Panc1 (cell line): ENCODE data around the gene MAP3K6. TPM values are rescaled to one million over a fixed set of nuclear protein-coding genes. Genes with fewer than 3 reads are reported as not detected.

Experiments used
- ATAC-seq: fragments of 200-7000 bp; cut with Tn5 transposase; 2 replicates; pipeline ENCODE4 v1.9.1; 2020; ENCODE audit warnings: mild to moderate bottlenecking, moderate library complexity
- BruUV-seq: library from RNA; stranded (reverse); fragments of 400-500 nt; replicated peaks from 2 replicates; lab custom pipeline; 2021; lab: Mats Ljungman, UMichigan
- CTCF ChIA-PET: fragments of 300-600 bp; sonication (Branson Sonifier 250); formaldehyde crosslinking; loops from one replicate; lab custom pipeline; 2022; ENCODE audit warnings: antibody characterized with exemption; lab: Charles Lee
- POLR2A ChIA-PET: fragments of 300-600 bp; sonication (Branson Sonifier 250); formaldehyde crosslinking; loops from one replicate; lab custom pipeline; 2022; ENCODE audit warnings: antibody characterized with exemption; lab: Charles Lee
- DNase-seq: peaks from one replicate; pipeline ENCODE4 v3.0.0-alpha.2; 2010; ENCODE audit warnings: low read depth, low spot score
- H3K27ac ChIP-seq: 2 replicates; pipeline ENCODE4 v1.5.1; 2011; ENCODE audit warnings: mild to moderate bottlenecking, low read length, inconsistent platforms
- H3K27me3 ChIP-seq: fragments of 200-500 bp; sonication (Bioruptor generic); 2 replicates; pipeline ENCODE4 v1.6.0; 2014; ENCODE audit warnings: low read length, inconsistent platforms; ENCODE audit not compliant: control insufficient read depth, insufficient read depth
- H3K36me3 ChIP-seq: fragments of 200-500 bp; sonication (Bioruptor generic); 2 replicates; pipeline ENCODE4 v1.5.1; 2014; ENCODE audit warnings: inconsistent platforms, mild to moderate bottlenecking, low read length, moderate library complexity; ENCODE audit not compliant: control insufficient read depth, insufficient read depth
- H3K4me1 ChIP-seq: 2 replicates; pipeline ENCODE4 v1.5.1; 2011; ENCODE audit warnings: inconsistent platforms, mild to moderate bottlenecking, low read length, moderate library complexity; ENCODE audit not compliant: control insufficient read depth, insufficient read depth
- H3K4me3 ChIP-seq, 2 experiments: 2 replicates each; pipeline ENCODE4 v1.5.1; 2011 to 2012; ENCODE audit warnings: low read depth in 2 of 2, low read length in 2 of 2, mild to moderate bottlenecking in 2 of 2, inconsistent platforms in 1 of 2, moderate library complexity in 1 of 2
- H3K9me3 ChIP-seq: fragments of 200-500 bp; sonication (Bioruptor generic); 2 replicates; pipeline ENCODE4 v1.5.1; 2014; ENCODE audit warnings: low read depth, mild to moderate bottlenecking, inconsistent platforms, low read length, moderate library complexity; ENCODE audit not compliant: control insufficient read depth, insufficient read depth
- CTCF ChIP-seq: fragments of 450-650 bp; IDR thresholded peaks from 2 replicates; pipeline ENCODE4 v1.5.1; 2017; ENCODE audit warnings: mild to moderate bottlenecking
- POLR2AphosphoS5 ChIP-seq: IDR thresholded peaks from 2 replicates; pipeline ENCODE4 v1.6.1; 2012; ENCODE audit warnings: mild to moderate bottlenecking, low read depth, low read length, moderate library complexity
- REST ChIP-seq, 2 experiments: IDR thresholded peaks; 2 replicates each; pipeline ENCODE4 v1.6.1; 2011 to 2012; ENCODE audit warnings: low read depth in 2 of 2, control low read depth in 1 of 2, low read length in 1 of 2, mild to moderate bottlenecking in 1 of 2, moderate library complexity in 1 of 2; ENCODE audit not compliant: insufficient read depth in 1 of 2
- SIN3A ChIP-seq: IDR thresholded peaks from 2 replicates; pipeline ENCODE4 v1.6.1; 2012; ENCODE audit warnings: low read depth, mild to moderate bottlenecking, low read length, moderate library complexity, borderline replicate concordance; ENCODE audit not compliant: insufficient read depth
- TCF7L2 ChIP-seq: IDR thresholded peaks from 2 replicates; pipeline ENCODE4 v1.6.1; 2011; ENCODE audit warnings: mild to moderate bottlenecking, low read depth, low read length, inconsistent platforms
- in situ Hi-C: cut with HindIII; loops from 2 replicates; pipeline ENCODE4 v1.10.0; 2016; ENCODE audit warnings: low sequenced_read_pairs, low pct_unique_long_range_greater_than_20kb
- intact Hi-C: fragments of 100-400 bp; cut with micrococcal nuclease; formaldehyde crosslinking; loops from one replicate; pipeline ENCODE4 v1.10.0; 2022; ENCODE audit not compliant: unreplicated experiment
- total RNA-seq: library from RNA; stranded (reverse); gene quantifications from one replicate; pipeline ENCODE4 v1.2.1, GENCODE V29; 2021; ENCODE audit not compliant: unreplicated experiment

MAP3K6 gene
- total RNA-seq, 1 experiment from 2014 or later = 56.9 TPM

- H3K4me3 ChIP-seq = no peak overlapping the region
- TF ChIP-seq TCF7L2 = no peak
- TF ChIP-seq SIN3A = no peak
- TF ChIP-seq REST (IDR thresholded peaks at IDR 0.05; ENCODE audit: insufficient read depth in 1 of 2, low read depth in 2 of 2, low read length in 1 of 2) = no peak
- no peak for TF ChIP-seq CTCF
- TF ChIP-seq POLR2AphosphoS5 = no peak
- no peaks in the 10 kb centered on the region for H3K9me3 ChIP-seq
- ATAC-seq (no peak), DNase-seq (no peak)
- ChIA-PET CTCF (interaction anchor here (1.6 to 2.2 kb wide), 2 partner anchors 7 to 38 kb away, joined by 4 to 11 read pairs; partner anchors contain the start of gene MAP3K6), POLR2A (no interaction called here)
- H3K27me3 ChIP-seq = no peaks in the 10 kb centered on the region
- H3K27ac ChIP-seq = no peak overlapping the region
- H3K36me3 ChIP-seq = no peaks in the 10 kb centered on the region; the same call in 1 of the 2 replicates
- no TSS peak for BruUV-seq
- in situ Hi-C loops (no loop called here), intact Hi-C loops (no loop called here)
- H3K4me1 ChIP-seq = no peaks in the 10 kb centered on the region
These were observed 7.8 kb downstream of the MAP3K6 start for GRCh38 chr1:27358928-27359313.

GRCh38 chr1:27358038-27358927 lies 8.5 kb downstream of the MAP3K6 start:
- no peak overlapping the region for H3K27ac ChIP-seq
- CTCF ChIA-PET = interaction anchor here (0.5 to 2.2 kb wide), 6 partner anchors 8 to 194 kb away, joined by 3 to 11 read pairs (median 5); partner anchors contain the start of gene MAP3K6
- TF ChIP-seq SIN3A = no peak
- TF ChIP-seq TCF7L2 = no peak
- no peak for TF ChIP-seq CTCF
- no peak for TF ChIP-seq POLR2AphosphoS5
- no peak for TF ChIP-seq REST (IDR thresholded peaks at IDR 0.05; ENCODE audit: insufficient read depth in 1 of 2, low read depth in 2 of 2, low read length in 1 of 2)
- H3K9me3 ChIP-seq = no peaks in the 10 kb centered on the region
- H3K27me3 ChIP-seq = no peaks in the 10 kb centered on the region
- intact Hi-C loops = no loop called here
- in situ Hi-C loops = no loop called here
- no peak overlapping the region for H3K4me3 ChIP-seq
- POLR2A ChIA-PET = no interaction called here
- ATAC-seq (peak; percentile 6; the same call in 1 of the 2 replicates), DNase-seq (no peak)
- no peaks in the 10 kb centered on the region for H3K4me1 ChIP-seq
- no peaks in the 10 kb centered on the region; the same call in 1 of the 2 replicates for H3K36me3 ChIP-seq
- no TSS peak for BruUV-seq
